Measurements from ENCODE around the gene SSX2. TPM values are rescaled to one million over a fixed set of nuclear protein-coding genes. Genes with fewer than 3 reads are reported as not detected.
"Not testable (repeated sequence)": the region's sequence is repeated elsewhere in the genome, so short reads cannot be mapped to it uniquely, and the experiment has no call there.

The SSX2 gene, protein sequence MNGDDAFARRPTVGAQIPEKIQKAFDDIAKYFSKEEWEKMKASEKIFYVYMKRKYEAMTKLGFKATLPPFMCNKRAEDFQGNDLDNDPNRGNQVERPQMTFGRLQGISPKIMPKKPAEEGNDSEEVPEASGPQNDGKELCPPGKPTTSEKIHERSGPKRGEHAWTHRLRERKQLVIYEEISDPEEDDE
- total RNA-seq: not detected
- not detected for polyA plus RNA-seq

DNA sequence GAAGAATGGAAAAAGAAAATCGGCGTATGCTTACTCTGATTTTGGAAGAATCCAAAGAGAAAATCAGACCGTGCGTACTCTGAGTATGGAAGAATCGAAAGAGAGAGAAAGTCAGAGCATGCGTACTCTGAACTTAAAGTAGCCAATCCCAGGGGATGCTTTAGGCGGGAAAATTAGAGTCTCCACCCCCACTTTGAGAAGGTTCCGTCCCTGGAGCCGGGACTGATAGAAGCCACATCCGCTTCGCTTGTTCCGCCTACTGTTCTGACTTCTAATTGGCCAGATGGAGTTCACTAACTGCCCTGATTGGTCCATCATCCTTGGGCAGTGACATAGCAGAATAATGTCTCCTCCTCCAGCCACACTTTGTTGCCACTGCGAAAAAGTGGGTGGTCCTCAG is at the start of gene SSX2:
SSX2 (minus strand) TSS at position 101 of the 400 bp plus-strand sequence. CDS start 1,429 bp downstream, outside the sequence.
- not testable (repeated sequence) for DNase-seq (ENCODE audit: extremely low spot score); H3K36me3 ChIP-seq (ENCODE audit: insufficient read depth); H3K27ac ChIP-seq (ENCODE audit: low read depth); H3K4me1 ChIP-seq (ENCODE audit: insufficient read depth); H3K4me3 ChIP-seq (ENCODE audit: low read depth, low read length)
- no CpG with 5 or more reads among the region's 13 CpGs for WGBS

DNA sequence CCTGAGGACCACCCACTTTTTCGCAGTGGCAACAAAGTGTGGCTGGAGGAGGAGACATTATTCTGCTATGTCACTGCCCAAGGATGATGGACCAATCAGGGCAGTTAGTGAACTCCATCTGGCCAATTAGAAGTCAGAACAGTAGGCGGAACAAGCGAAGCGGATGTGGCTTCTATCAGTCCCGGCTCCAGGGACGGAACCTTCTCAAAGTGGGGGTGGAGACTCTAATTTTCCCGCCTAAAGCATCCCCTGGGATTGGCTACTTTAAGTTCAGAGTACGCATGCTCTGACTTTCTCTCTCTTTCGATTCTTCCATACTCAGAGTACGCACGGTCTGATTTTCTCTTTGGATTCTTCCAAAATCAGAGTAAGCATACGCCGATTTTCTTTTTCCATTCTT is 44.0 kb upstream of the SSX2 start, which contains the start of gene SSX2B:
SSX2B (plus strand) TSS at position 301 of the 400 bp plus-strand sequence. CDS start 1,429 bp downstream, outside the sequence.
- WGBS: no CpG with 5 or more reads among the region's 13 CpGs
- DNase-seq (ENCODE audit: extremely low spot score); H3K36me3 ChIP-seq (ENCODE audit: insufficient read depth); H3K4me3 ChIP-seq (ENCODE audit: low read depth, low read length); H3K27ac ChIP-seq (ENCODE audit: low read depth); H3K4me1 ChIP-seq (ENCODE audit: insufficient read depth): not testable (repeated sequence)

DNA sequence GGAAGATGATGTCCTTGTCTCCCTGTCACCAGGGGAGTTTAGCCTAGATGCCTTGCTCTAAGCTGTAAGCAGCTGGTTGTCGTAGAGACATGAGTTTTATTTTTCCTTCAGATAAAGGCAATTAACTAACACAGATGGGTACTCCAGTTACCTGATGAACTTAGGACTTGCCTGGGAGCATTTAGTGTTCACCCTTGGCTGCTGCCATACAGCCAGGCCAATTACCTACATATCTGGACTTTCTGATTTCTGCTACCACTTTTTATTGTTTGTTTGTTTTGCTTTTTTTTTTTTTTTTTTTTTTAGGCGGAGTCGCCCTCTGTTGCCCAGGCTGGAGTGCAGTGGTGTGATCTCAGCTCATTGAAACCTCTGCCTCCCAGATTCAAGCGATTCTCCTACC is 14.9 kb downstream of the SSX2 start:
- DNase-seq (ENCODE audit: extremely low spot score); H3K4me3 ChIP-seq (ENCODE audit: low read depth, low read length); H3K36me3 ChIP-seq (ENCODE audit: insufficient read depth); H3K27ac ChIP-seq (ENCODE audit: low read depth); H3K4me1 ChIP-seq (ENCODE audit: insufficient read depth): not testable (repeated sequence)
- WGBS: 91% methylated on average over 1 of the region's 4 CpGs

DNA sequence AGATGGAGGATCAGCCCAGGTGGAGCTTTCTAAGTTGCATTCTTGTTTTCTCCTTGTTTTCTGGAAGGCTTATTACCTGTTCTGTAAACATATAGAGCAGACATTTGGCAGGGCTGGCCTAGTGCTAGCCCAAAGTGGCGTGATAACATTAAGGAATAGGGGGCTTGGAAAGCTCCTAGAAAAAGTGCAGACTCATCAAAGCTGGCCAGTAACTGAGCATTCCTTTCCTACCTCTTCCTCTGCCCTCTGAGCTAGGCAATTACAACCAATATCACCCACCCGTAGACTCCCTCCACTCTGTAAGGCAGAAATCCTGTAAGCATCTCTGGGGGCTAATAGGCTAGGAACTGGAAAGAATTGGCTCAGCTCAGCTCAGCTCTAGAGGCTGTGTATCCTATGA is 44.8 kb downstream of the SSX2 start:
- not testable (repeated sequence) for H3K27ac ChIP-seq (ENCODE audit: low read depth); H3K4me1 ChIP-seq (ENCODE audit: insufficient read depth); H3K4me3 ChIP-seq (ENCODE audit: low read depth, low read length); H3K36me3 ChIP-seq (ENCODE audit: insufficient read depth); DNase-seq (ENCODE audit: extremely low spot score)
- 70% methylated on average over 2 of the region's 2 CpGs for WGBS

DNA sequence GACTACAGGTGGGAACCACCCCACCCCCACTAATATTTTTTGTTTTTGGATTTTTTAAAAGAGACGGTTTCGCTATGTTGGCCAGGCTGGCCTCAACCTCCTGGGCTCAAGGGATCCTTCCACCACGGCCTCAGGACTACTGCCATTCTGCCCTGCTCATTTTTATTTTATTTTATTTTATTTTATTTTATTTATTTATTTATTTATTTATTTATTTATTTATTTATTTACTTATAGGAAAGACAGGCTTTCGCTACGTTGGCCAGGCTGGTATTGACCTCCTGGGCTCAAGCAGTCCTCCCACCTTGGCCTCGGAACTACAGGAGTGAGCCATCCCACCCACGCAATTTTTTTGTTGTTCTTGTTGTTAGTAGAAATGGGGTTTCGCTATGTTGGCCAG is 51.5 kb downstream of the SSX2 start:
- H3K27ac ChIP-seq (ENCODE audit: low read depth); H3K4me3 ChIP-seq (ENCODE audit: low read depth, low read length); DNase-seq (ENCODE audit: extremely low spot score); H3K36me3 ChIP-seq (ENCODE audit: insufficient read depth); H3K4me1 ChIP-seq (ENCODE audit: insufficient read depth): not testable (repeated sequence)
- WGBS: 90% methylated on average over 8 of the region's 8 CpGs

DNA sequence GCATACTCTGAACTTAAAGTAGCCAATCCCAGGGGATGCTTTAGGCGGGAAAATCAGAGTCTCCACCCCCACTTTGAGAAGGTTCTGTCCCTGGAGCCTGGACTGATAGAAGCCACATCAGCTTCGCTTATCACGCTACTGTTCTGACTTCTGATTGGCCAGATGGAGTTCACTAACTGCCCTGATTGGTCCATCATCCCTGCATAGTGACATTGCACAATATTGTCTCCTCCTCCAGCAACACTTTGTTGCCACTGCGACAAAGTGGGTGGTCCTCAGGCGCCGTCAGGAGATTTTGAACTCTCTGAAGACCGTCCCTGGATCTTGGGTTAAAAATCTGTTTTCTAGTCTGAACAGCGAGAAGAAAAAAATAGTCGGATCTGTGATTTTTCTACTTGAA is 52.2 kb downstream of the SSX2 start, which contains the start of gene SSX7:
SSX7 (minus strand) TSS at position 101 of the 400 bp plus-strand sequence. CDS start 1,428 bp downstream, outside the sequence.
- H3K36me3 ChIP-seq (ENCODE audit: insufficient read depth); DNase-seq (ENCODE audit: extremely low spot score); H3K27ac ChIP-seq (ENCODE audit: low read depth); H3K4me3 ChIP-seq (ENCODE audit: low read depth, low read length); H3K4me1 ChIP-seq (ENCODE audit: insufficient read depth): not testable (repeated sequence)
- 88% methylated on average over 9 of the region's 9 CpGs for WGBS

DNA sequence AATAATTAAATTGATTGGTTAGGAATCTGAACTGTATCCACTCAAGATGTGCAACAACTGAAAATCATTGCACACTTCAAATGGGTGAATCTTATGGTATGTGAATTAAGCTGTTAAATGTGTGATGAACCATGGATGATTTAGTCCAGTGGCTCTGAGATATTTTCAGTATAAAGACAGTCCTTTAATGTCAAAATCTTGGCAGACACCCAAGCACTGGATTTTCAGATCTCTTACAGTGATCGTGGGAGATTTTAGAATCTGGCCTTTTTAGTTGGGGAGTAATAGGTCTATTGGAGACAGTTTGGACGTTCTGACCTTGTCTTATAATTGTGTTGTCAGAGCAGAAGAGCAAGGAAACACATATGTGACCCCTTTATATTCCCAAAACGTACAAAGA is 56.3 kb downstream of the SSX2 start:
- not testable (repeated sequence) for H3K36me3 ChIP-seq (ENCODE audit: insufficient read depth); DNase-seq (ENCODE audit: extremely low spot score); H3K4me3 ChIP-seq (ENCODE audit: low read depth, low read length); H3K27ac ChIP-seq (ENCODE audit: low read depth); H3K4me1 ChIP-seq (ENCODE audit: insufficient read depth)
- 31% methylated on average over 3 of the region's 3 CpGs for WGBS

DNA sequence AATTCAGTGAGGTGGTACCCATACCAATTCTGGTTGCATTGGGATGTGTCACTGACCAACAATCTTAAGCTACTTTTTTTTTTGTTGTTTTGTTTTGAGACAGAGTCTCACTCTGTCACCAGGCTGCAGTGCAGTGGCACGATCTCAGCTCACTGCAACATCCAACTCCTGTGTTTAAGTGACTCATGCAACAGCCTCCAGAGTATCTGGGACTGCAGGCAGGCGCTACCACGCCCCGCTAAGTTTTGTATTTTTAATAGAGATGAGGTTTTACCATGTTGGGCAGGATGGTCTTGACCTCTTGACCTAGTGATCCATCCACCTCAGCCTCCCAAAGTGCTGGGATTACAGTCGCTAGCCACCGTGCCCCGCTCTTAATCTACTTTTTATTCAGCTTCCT is 58.0 kb downstream of the SSX2 start:
- H3K36me3 ChIP-seq (ENCODE audit: insufficient read depth); H3K4me1 ChIP-seq (ENCODE audit: insufficient read depth); DNase-seq (ENCODE audit: extremely low spot score); H3K4me3 ChIP-seq (ENCODE audit: low read depth, low read length); H3K27ac ChIP-seq (ENCODE audit: low read depth): not testable (repeated sequence)
- WGBS: 88% methylated on average over 7 of the region's 7 CpGs

Small RNAs within 50 kb of the gene (small RNA-seq; reads per million reads assigned to genes)
- gene AC244505.3: not detected
- gene AC244505.5: not detected
- not detected for gene AL450023.3
- not detected for gene RNA5SP504

Other genes starting within 250 kb of the SSX2 start
- gene XAGE1A, start 211.4 kb downstream of the SSX2 start, total RNA-seq: not detected
- gene XAGE1A, start 211.4 kb downstream of the SSX2 start, polyA plus RNA-seq: not detected
- not detected for gene XAGE1B, start 190.1 kb downstream of the SSX2 start, total RNA-seq
- not detected for gene XAGE1B, start 190.1 kb downstream of the SSX2 start, polyA plus RNA-seq
- not detected for gene SSX7, start 52.3 kb downstream of the SSX2 start, total RNA-seq
- not detected for gene SSX7, start 52.3 kb downstream of the SSX2 start, polyA plus RNA-seq
- not detected for gene SSX2B, start 44.1 kb upstream of the SSX2 start, total RNA-seq
- gene SSX2B, start 44.1 kb upstream of the SSX2 start, polyA plus RNA-seq: not detected
- not detected for gene SPANXN5, start 90.2 kb upstream of the SSX2 start, total RNA-seq
- not detected for gene SPANXN5, start 90.2 kb upstream of the SSX2 start, polyA plus RNA-seq
- not detected for gene XAGE5, start 104.1 kb upstream of the SSX2 start, total RNA-seq
- gene XAGE5, start 104.1 kb upstream of the SSX2 start, polyA plus RNA-seq: not detected
- gene XAGE3, start 160.9 kb upstream of the SSX2 start, total RNA-seq: not detected
- not detected for gene XAGE3, start 160.9 kb upstream of the SSX2 start, polyA plus RNA-seq
- 13.5 TPM for gene FAM156B, start 190.2 kb upstream of the SSX2 start, total RNA-seq
- 22.5 TPM for gene FAM156B, start 190.2 kb upstream of the SSX2 start, polyA plus RNA-seq